ENCODE results near the gene CALHM6. TPM values are rescaled to one million over a fixed set of nuclear protein-coding genes. Genes with fewer than 3 reads are reported as not detected.

The CALHM6 gene
- total RNA-seq, 1 experiment from 2014 or later: not detected

DNA sequence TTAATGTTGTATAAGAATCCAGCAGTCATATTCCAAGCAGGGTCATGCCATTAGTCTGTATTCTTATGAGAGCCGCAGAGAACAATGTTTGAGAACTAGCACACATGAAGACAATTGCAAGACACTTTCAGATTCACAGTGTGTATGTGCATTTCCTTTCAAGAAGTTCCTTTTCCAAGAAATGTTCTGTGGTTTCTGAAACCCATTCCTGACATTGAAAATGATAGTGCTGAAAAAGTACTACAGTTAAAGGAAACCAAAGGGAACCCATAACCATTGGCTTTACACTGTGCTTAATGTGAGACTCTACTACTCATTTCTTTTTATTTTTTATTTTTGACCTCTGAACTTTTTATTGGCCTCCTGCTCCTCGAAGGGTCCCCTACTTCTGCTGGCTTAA is 4.2 kb upstream of the CALHM6 start:
- POLR2A ChIA-PET: no interaction called here
- Histone ChIP-seq H3K9me3 (ENCODE audit: control insufficient read depth in 1 of 2, insufficient read depth in 1 of 2, low read depth in 1 of 2, low read length in 2 of 2) (no peaks in the 10 kb centered on the region), H3K4me1 (ENCODE audit: control insufficient read depth in 1 of 2, insufficient read depth in 2 of 2, low read length in 2 of 2) (no peaks in the 10 kb centered on the region), H3K27ac (ENCODE audit: low read depth, low read length) (no peak overlapping the region), H3K9ac (ENCODE audit: low read length) (no peak overlapping the region), H3K79me2 (ENCODE audit: insufficient read depth, low read length) (no peaks in the 10 kb centered on the region), H2AFZ (ENCODE audit: low read depth, low read length, poor library complexity, severe bottlenecking) (no peak overlapping the region), H3K36me3 (ENCODE audit: control insufficient read depth in 1 of 2, insufficient read depth in 2 of 2, low read length in 2 of 2) (no peaks in the 10 kb centered on the region), H3K9me2 (ENCODE audit: insufficient read depth) (no peaks in the 10 kb centered on the region), H3K4me3 (replicated peaks in 1 of 2; ENCODE audit: low read depth in 1 of 2, low read length in 2 of 2) (no peak overlapping the region), H3K27me3 (ENCODE audit: insufficient read depth, low read length) (no peaks in the 10 kb centered on the region), H3K4me2 (ENCODE audit: low read length) (no peak overlapping the region), H4K20me1 (ENCODE audit: insufficient read depth) (no peaks in the 10 kb centered on the region)
- intact Hi-C loops (cut with micrococcal nuclease): no loop called here
- DNase-seq (ENCODE audit: low read depth, low spot score): no peak
- no peak for ATAC-seq
- BruUV-seq (replicated peaks): no TSS peak
- CTCF ChIA-PET: no interaction called here
- TF ChIP-seq ZFX (IDR thresholded peaks at IDR 0.05) (no peak), EZH2phosphoT487 (IDR thresholded peaks at IDR 0.05; ENCODE audit: borderline replicate concordance) (no peak), EZH2 (IDR thresholded peaks at IDR 0.05) (no peak), JUND (IDR thresholded peaks at IDR 0.05) (no peak), CEBPB (IDR thresholded peaks at IDR 0.05; ENCODE audit: low read depth) (no peak), POLR2AphosphoS5 (IDR thresholded peaks at IDR 0.05; ENCODE audit: low read depth, low read length) (no peak), CBX3 (IDR thresholded peaks at IDR 0.05; ENCODE audit: low read depth) (no peak), SIN3A (IDR thresholded peaks at IDR 0.05; ENCODE audit: low read depth) (no peak), EGR1 (IDR thresholded peaks at IDR 0.05; ENCODE audit: low read depth) (no peak), ELF1 (IDR thresholded peaks at IDR 0.05; ENCODE audit: borderline replicate concordance, low read depth) (no peak), RAD21 (IDR thresholded peaks at IDR 0.05; ENCODE audit: low read depth) (no peak), FOSL1 (IDR thresholded peaks at IDR 0.05; ENCODE audit: low read depth) (no peak), ZNF274 (IDR thresholded peaks at IDR 0.05; ENCODE audit: low read depth, low read length) (no peak), POLR2A (IDR thresholded peaks at IDR 0.05; ENCODE audit: borderline replicate concordance, extremely low read depth, insufficient read depth, insufficient read length) (no peak), SRF (IDR thresholded peaks at IDR 0.05; ENCODE audit: low read depth) (no peak)
- TF ChIP-seq, protein P1, sequence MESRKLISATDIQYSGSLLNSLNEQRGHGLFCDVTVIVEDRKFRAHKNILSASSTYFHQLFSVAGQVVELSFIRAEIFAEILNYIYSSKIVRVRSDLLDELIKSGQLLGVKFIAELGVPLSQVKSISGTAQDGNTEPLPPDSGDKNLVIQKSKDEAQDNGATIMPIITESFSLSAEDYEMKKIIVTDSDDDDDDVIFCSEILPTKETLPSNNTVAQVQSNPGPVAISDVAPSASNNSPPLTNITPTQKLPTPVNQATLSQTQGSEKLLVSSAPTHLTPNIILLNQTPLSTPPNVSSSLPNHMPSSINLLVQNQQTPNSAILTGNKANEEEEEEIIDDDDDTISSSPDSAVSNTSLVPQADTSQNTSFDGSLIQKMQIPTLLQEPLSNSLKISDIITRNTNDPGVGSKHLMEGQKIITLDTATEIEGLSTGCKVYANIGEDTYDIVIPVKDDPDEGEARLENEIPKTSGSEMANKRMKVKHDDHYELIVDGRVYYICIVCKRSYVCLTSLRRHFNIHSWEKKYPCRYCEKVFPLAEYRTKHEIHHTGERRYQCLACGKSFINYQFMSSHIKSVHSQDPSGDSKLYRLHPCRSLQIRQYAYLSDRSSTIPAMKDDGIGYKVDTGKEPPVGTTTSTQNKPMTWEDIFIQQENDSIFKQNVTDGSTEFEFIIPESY (IDR thresholded peaks at IDR 0.05; ENCODE audit: extremely low read depth, insufficient replicate concordance, low read length): no peak
- TF ChIP-seq, protein P2, sequence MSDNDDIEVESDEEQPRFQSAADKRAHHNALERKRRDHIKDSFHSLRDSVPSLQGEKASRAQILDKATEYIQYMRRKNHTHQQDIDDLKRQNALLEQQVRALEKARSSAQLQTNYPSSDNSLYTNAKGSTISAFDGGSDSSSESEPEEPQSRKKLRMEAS (IDR thresholded peaks at IDR 0.05): no peak
- TF ChIP-seq, protein P3, sequence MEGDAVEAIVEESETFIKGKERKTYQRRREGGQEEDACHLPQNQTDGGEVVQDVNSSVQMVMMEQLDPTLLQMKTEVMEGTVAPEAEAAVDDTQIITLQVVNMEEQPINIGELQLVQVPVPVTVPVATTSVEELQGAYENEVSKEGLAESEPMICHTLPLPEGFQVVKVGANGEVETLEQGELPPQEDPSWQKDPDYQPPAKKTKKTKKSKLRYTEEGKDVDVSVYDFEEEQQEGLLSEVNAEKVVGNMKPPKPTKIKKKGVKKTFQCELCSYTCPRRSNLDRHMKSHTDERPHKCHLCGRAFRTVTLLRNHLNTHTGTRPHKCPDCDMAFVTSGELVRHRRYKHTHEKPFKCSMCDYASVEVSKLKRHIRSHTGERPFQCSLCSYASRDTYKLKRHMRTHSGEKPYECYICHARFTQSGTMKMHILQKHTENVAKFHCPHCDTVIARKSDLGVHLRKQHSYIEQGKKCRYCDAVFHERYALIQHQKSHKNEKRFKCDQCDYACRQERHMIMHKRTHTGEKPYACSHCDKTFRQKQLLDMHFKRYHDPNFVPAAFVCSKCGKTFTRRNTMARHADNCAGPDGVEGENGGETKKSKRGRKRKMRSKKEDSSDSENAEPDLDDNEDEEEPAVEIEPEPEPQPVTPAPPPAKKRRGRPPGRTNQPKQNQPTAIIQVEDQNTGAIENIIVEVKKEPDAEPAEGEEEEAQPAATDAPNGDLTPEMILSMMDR (IDR thresholded peaks at IDR 0.05 in 2 of 3, conservative IDR thresholded peaks at IDR 0.05 in 1 of 3; ENCODE audit: borderline replicate concordance in 1 of 3, insufficient read depth in 1 of 3, low read depth in 2 of 3, low read length in 2 of 3): no peak
- TF ChIP-seq, protein P4, sequence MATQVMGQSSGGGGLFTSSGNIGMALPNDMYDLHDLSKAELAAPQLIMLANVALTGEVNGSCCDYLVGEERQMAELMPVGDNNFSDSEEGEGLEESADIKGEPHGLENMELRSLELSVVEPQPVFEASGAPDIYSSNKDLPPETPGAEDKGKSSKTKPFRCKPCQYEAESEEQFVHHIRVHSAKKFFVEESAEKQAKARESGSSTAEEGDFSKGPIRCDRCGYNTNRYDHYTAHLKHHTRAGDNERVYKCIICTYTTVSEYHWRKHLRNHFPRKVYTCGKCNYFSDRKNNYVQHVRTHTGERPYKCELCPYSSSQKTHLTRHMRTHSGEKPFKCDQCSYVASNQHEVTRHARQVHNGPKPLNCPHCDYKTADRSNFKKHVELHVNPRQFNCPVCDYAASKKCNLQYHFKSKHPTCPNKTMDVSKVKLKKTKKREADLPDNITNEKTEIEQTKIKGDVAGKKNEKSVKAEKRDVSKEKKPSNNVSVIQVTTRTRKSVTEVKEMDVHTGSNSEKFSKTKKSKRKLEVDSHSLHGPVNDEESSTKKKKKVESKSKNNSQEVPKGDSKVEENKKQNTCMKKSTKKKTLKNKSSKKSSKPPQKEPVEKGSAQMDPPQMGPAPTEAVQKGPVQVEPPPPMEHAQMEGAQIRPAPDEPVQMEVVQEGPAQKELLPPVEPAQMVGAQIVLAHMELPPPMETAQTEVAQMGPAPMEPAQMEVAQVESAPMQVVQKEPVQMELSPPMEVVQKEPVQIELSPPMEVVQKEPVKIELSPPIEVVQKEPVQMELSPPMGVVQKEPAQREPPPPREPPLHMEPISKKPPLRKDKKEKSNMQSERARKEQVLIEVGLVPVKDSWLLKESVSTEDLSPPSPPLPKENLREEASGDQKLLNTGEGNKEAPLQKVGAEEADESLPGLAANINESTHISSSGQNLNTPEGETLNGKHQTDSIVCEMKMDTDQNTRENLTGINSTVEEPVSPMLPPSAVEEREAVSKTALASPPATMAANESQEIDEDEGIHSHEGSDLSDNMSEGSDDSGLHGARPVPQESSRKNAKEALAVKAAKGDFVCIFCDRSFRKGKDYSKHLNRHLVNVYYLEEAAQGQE (IDR thresholded peaks at IDR 0.05; ENCODE audit: low read depth): no peak
- TF ChIP-seq, protein P5, sequence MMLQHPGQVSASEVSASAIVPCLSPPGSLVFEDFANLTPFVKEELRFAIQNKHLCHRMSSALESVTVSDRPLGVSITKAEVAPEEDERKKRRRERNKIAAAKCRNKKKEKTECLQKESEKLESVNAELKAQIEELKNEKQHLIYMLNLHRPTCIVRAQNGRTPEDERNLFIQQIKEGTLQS (IDR thresholded peaks at IDR 0.05): no peak
- RAD21 ChIA-PET (ENCODE audit: low non-redundant PET in 1 of 2, low total read pairs in 2 of 2, uncharacterized antibody in 2 of 2, unreplicated experiment in 2 of 2): no interaction called here
